Measurements from ENCODE around the gene SYNPR.
"Not testable (repeated sequence)": the region's sequence is repeated elsewhere in the genome, so short reads cannot be mapped to it uniquely, and the experiment has no call there.

The SYNPR gene

DNA sequence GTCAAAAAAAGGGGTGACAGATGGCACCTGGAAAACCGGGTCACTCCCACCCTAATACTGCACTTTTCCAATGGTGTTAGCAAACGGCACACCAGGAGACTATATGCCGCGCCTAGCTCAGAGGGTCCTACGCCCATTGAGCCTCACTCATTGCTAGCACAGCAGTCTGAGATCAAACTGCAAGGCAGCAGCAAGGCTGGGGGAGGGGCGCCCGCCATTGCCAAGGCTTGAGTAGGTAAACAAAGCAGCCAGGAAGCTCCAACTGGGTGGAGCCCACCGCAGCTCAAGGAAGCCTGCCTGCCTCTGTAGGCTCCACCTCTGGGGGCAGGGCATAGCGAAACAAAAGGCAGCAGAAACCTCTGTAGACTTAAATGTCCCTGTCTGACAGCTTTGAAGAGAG is 22.3 kb upstream of the SYNPR start:
- not testable (repeated sequence) for H3K9me3 ChIP-seq (ENCODE audit: low read length); H3K27me3 ChIP-seq (ENCODE audit: control insufficient read depth in 1 of 2, insufficient read depth in 2 of 2, low read length in 2 of 2); H3K9ac ChIP-seq (ENCODE audit: low read length); H3K4me1 ChIP-seq (ENCODE audit: insufficient read depth, low read length); H3K36me3 ChIP-seq (ENCODE audit: insufficient read depth, low read length); H3K4me3 ChIP-seq (ENCODE audit: low read depth in 1 of 2, low read length in 2 of 2); H3K27ac ChIP-seq (ENCODE audit: low read depth, low read length)

DNA sequence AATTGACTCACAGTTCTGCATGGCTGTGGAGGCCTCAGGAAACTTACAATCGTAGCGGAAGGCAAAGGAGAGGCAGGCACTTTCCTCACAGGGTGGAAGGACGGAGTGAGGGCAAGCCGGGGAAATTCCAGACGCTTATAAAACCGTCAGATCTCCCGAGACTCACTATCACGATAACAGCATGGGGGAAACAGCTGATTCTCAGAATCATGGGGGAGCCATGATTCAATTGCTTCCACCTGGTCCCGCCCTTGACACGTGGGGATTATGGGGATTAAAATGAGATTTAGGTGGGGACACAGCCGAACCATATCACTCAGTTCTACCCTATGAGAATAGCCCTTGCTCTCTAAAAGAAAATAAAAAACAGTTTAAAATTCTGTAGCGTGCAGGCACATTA is 13.4 kb upstream of the SYNPR start:
- H3K27ac ChIP-seq (ENCODE audit: low read depth, low read length): no peak overlapping the region
- H3K27me3 ChIP-seq (ENCODE audit: control insufficient read depth in 1 of 2, insufficient read depth in 2 of 2, low read length in 2 of 2): no peaks in the 10 kb centered on the region
- H3K36me3 ChIP-seq (ENCODE audit: insufficient read depth, low read length): no peaks in the 10 kb centered on the region
- H3K9me3 ChIP-seq (ENCODE audit: low read length): no peaks in the 10 kb centered on the region
- H3K4me3 ChIP-seq (ENCODE audit: low read depth in 1 of 2, low read length in 2 of 2): no peak overlapping the region
- no peak overlapping the region for H3K9ac ChIP-seq (ENCODE audit: low read length)
- H3K4me1 ChIP-seq (ENCODE audit: insufficient read depth, low read length): no peaks in the 10 kb centered on the region

DNA sequence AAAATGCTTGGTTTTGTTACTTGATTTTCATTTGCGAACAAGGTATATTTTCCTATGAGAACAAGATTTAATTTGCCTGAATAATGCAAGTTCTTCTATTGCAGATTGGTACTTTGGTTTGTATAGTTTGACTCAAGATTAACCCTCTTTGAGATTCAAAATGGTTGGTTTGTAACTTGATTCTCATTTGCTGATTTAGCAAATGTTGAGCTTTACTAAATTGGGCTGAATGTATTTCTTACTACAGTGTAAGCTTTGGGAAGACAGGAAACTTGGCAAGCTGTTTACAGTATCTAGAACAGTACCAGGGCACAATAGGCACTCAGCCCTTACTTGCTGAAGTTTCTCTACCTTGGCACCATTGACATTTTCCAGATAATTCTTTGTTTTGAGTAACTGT is 3.7 kb upstream of the SYNPR start:
- Histone ChIP-seq H3K27ac (ENCODE audit: low read depth, low read length) (no peak overlapping the region), H3K4me3 (ENCODE audit: low read depth in 1 of 2, low read length in 2 of 2) (no peak overlapping the region), H3K9ac (ENCODE audit: low read length) (no peak overlapping the region), H3K36me3 (ENCODE audit: insufficient read depth, low read length) (no peaks in the 10 kb centered on the region), H3K9me3 (ENCODE audit: low read length) (no peaks in the 10 kb centered on the region), H3K4me1 (ENCODE audit: insufficient read depth, low read length) (peaks cover 2% of the 10 kb centered on the region), H3K27me3 (ENCODE audit: control insufficient read depth in 1 of 2, insufficient read depth in 2 of 2, low read length in 2 of 2) (peaks cover 4 to 14% of the 10 kb centered on the region in 2 donors)

DNA sequence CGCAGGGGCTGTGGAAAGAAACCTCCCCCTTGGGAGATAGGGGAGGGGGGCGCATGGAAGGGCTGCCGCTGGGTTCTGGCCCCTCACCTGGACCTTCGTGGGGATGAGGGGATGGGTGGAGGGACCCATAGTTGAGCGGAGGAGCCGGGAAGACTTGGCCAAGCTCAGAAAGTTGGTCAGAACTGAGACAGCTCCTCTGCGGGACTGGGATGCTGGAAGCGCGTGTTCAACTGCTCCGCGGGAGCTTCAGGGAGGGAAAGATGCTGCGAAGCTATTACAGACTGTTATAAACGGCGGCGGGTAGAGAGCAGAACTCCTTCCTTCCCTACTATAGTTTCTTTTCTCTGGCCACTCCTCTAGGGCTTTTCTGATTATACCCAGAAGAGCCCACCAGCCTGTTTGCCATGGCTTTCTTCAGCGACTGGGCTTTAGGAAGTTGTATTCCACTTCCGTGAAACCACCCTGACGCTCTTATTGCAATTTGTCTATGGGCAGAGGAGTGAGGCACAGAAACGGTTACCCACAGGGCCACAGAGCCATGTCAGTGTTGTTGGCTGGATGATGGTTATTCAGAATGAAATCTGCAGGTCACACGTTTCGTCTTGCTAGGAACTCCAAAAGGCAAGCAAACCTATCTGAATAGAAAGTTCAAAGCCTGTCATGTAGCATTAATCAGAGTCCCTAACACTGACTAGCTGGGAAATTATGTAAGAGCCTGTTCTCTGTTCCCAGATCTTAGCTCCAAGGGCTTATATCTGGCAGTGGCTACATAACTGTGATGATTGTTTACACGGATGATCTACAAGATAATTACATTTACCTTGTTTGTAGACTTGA is 1.1 kb downstream of the SYNPR start:
- Histone ChIP-seq H3K27ac (ENCODE audit: low read depth, low read length) (no peak overlapping the region), H3K27me3 (ENCODE audit: control insufficient read depth in 1 of 2, insufficient read depth in 2 of 2, low read length in 2 of 2) (peaks cover 4 to 14% of the 10 kb centered on the region in 2 donors), H3K4me3 (ENCODE audit: low read depth in 1 of 2, low read length in 2 of 2) (no peak overlapping the region), H3K36me3 (ENCODE audit: insufficient read depth, low read length) (no peaks in the 10 kb centered on the region), H3K9me3 (ENCODE audit: low read length) (no peaks in the 10 kb centered on the region), H3K9ac (ENCODE audit: low read length) (no peak overlapping the region), H3K4me1 (ENCODE audit: insufficient read depth, low read length) (peaks cover 3% of the 10 kb centered on the region)

DNA sequence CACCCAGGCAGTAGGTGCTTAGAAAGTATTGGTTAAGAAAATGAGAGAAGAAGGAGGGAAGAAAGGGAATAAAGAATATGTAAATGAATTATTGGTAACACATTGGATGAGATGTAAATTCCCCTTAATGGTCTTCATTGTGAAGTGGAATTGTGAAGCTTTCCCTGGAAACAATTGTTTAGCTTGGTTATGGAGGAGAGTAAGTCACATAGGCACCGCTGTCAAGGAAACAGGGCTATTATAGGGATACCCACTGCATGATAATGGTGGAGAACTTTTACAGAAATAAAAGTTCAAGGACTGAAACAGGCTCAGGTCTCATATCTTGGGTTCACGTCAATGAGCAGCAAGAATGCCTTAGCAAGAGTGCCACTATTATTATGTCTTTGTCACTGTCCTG is 9.5 kb downstream of the SYNPR start:
- Histone ChIP-seq H3K27me3 (ENCODE audit: control insufficient read depth in 1 of 2, insufficient read depth in 2 of 2, low read length in 2 of 2) (no peaks in the 10 kb centered on the region), H3K9me3 (ENCODE audit: low read length) (no peaks in the 10 kb centered on the region), H3K36me3 (ENCODE audit: insufficient read depth, low read length) (no peaks in the 10 kb centered on the region), H3K4me1 (ENCODE audit: insufficient read depth, low read length) (no peaks in the 10 kb centered on the region), H3K27ac (ENCODE audit: low read depth, low read length) (no peak overlapping the region), H3K9ac (ENCODE audit: low read length) (no peak overlapping the region), H3K4me3 (ENCODE audit: low read depth in 1 of 2, low read length in 2 of 2) (no peak overlapping the region)

DNA sequence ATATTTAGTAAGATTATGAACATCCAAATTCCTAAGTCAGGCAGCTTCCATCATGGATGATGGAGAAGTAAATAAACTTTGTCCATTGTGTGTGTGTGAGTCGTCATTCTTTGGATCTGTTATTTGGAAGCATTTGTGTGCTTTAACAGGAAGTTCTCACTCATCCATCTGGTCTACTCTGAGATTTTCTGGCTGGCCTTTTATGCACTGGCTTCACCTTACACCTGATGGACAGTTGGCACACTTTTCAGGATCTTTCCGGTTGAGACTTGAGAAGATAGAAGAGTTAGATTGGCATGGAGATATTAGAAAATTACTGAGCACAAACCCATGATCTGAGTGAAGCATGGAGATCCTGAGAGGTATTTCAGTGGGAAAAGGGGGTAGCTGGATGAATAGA is 12.6 kb downstream of the SYNPR start:
- Histone ChIP-seq H3K9me3 (ENCODE audit: low read length) (no peaks in the 10 kb centered on the region), H3K27ac (ENCODE audit: low read depth, low read length) (no peak overlapping the region), H3K4me1 (ENCODE audit: insufficient read depth, low read length) (no peaks in the 10 kb centered on the region), H3K9ac (ENCODE audit: low read length) (no peak overlapping the region), H3K27me3 (ENCODE audit: control insufficient read depth in 1 of 2, insufficient read depth in 2 of 2, low read length in 2 of 2) (no peaks in the 10 kb centered on the region), H3K4me3 (ENCODE audit: low read depth in 1 of 2, low read length in 2 of 2) (no peak overlapping the region), H3K36me3 (ENCODE audit: insufficient read depth, low read length) (no peaks in the 10 kb centered on the region)

DNA sequence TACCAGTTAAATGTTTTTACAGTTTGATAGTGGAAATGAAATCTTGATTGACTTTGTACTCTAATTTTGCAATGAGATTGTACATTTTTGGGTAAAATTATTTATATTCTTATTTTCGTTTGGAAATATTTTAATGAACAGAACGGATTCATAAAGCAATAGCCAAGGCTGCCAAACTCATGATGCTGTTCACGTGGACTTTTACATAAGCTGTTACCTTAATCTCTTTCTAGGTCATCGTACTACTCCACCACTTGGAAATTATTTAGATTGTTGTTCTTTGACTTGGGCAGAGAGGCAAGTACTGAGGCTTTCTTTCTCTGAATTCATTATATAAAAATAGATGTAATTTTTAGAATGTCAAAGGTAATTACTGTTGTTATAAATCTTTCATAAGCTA is 16.2 kb downstream of the SYNPR start:
- Histone ChIP-seq H3K4me3 (ENCODE audit: low read depth in 1 of 2, low read length in 2 of 2) (no peak overlapping the region), H3K36me3 (ENCODE audit: insufficient read depth, low read length) (no peaks in the 10 kb centered on the region), H3K4me1 (ENCODE audit: insufficient read depth, low read length) (no peaks in the 10 kb centered on the region), H3K9me3 (ENCODE audit: low read length) (no peaks in the 10 kb centered on the region), H3K27ac (ENCODE audit: low read depth, low read length) (no peak overlapping the region), H3K9ac (ENCODE audit: low read length) (no peak overlapping the region), H3K27me3 (ENCODE audit: control insufficient read depth in 1 of 2, insufficient read depth in 2 of 2, low read length in 2 of 2) (no peaks in the 10 kb centered on the region)

DNA sequence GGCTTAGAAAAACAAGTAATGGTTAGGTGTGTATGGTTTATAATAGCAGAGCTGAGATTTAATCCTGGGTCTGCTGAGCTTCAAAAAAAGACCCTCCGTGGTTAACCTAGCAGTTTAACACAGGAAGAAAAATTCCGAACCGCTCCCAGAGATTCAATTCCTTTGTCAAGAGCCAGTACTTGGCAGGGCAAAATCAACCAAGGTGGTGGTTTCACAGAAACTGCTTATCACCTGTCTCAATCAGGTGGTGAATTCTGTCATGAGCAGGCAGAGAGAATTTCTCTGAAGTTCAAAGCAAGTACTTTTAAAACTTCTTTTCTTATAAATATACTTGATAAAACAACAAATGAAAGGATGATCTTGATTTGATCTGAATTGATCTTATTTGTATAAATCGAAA is 17.2 kb downstream of the SYNPR start:
- no peaks in the 10 kb centered on the region for H3K36me3 ChIP-seq (ENCODE audit: insufficient read depth, low read length)

DNA sequence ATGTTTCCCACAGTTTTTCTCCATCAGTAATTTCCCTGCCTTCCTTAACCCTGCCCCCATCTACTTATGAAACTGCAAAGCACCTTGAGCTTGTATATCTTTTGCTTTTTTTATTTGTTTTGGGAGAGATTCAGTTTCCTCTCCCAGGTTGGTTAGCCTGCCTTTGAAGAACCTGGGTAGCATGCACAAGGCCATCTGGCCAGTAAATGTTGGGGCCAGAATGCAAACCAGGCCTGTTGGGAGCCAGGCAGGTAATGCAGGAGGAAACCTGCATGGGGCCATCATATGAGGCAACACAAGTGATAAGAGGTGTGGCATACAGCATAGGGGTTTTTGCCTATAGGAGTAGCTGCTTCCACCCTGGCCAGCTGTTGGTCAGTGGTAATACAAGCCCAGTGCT is 17.7 kb downstream of the SYNPR start:
- H3K27me3 ChIP-seq (ENCODE audit: control insufficient read depth in 1 of 2, insufficient read depth in 2 of 2, low read length in 2 of 2): no peaks in the 10 kb centered on the region
- H3K9ac ChIP-seq (ENCODE audit: low read length): no peak overlapping the region
- H3K27ac ChIP-seq (ENCODE audit: low read depth, low read length): no peak overlapping the region
- no peaks in the 10 kb centered on the region for H3K4me1 ChIP-seq (ENCODE audit: insufficient read depth, low read length)
- H3K4me3 ChIP-seq (ENCODE audit: low read depth in 1 of 2, low read length in 2 of 2): no peak overlapping the region
- no peaks in the 10 kb centered on the region for H3K36me3 ChIP-seq (ENCODE audit: insufficient read depth, low read length)
- H3K9me3 ChIP-seq (ENCODE audit: low read length): no peaks in the 10 kb centered on the region

More for the DNA sequence above, 17.2 kb downstream of the SYNPR start:
- Histone ChIP-seq H3K27me3 (ENCODE audit: control insufficient read depth in 1 of 2, insufficient read depth in 2 of 2, low read length in 2 of 2) (no peaks in the 10 kb centered on the region), H3K9ac (ENCODE audit: low read length) (no peak overlapping the region), H3K4me3 (ENCODE audit: low read depth in 1 of 2, low read length in 2 of 2) (no peak overlapping the region), H3K9me3 (ENCODE audit: low read length) (no peaks in the 10 kb centered on the region), H3K4me1 (ENCODE audit: insufficient read depth, low read length) (no peaks in the 10 kb centered on the region), H3K27ac (ENCODE audit: low read depth, low read length) (no peak overlapping the region)

DNA sequence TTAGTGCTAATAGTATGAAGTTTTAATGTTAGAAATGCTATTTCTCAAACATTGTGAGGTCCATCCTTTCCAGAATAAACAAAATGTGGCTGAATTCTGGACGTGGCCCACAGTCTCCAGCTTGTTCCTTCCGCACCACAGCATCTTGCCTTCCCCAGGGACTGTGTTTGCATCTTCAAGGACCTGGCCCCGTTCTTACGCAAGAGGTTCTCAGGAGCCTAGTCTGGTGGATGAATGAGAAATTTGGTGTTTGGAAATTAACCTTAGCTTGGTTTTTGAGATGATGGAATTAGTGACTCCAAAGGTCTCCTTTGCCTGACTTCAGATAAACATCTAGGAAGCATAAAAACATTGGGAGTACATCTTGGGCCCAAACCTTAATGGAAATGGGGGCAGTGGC is 18.1 kb downstream of the SYNPR start:
- Histone ChIP-seq H3K27ac (ENCODE audit: low read depth, low read length) (no peak overlapping the region), H3K4me1 (ENCODE audit: insufficient read depth, low read length) (no peaks in the 10 kb centered on the region), H3K9ac (ENCODE audit: low read length) (no peak overlapping the region), H3K27me3 (ENCODE audit: control insufficient read depth in 1 of 2, insufficient read depth in 2 of 2, low read length in 2 of 2) (no peaks in the 10 kb centered on the region), H3K4me3 (ENCODE audit: low read depth in 1 of 2, low read length in 2 of 2) (no peak overlapping the region), H3K9me3 (ENCODE audit: low read length) (no peaks in the 10 kb centered on the region), H3K36me3 (ENCODE audit: insufficient read depth, low read length) (no peaks in the 10 kb centered on the region)

DNA sequence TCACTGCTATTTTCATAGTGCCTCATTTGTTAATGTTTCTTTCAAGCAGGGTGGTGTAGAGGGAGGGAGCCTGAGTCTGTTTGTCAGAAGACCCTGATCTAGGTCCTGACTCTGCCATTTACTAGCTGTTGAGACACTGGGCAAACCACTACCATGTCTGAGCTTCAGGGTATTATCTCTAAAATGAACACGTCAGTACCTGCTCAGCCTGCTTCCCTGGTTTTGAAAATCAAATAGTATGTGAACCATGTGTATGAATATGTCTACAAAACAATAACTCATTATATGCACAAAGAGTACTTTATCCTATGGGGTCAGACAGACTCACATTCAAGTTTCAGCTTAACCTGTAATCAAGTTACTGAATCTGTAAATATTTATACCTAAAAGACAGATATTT is 25.1 kb downstream of the SYNPR start:
- H3K27ac ChIP-seq (ENCODE audit: low read depth, low read length): no peak overlapping the region
- H3K4me3 ChIP-seq (ENCODE audit: low read depth in 1 of 2, low read length in 2 of 2): no peak overlapping the region
- H3K27me3 ChIP-seq (ENCODE audit: control insufficient read depth in 1 of 2, insufficient read depth in 2 of 2, low read length in 2 of 2): no peaks in the 10 kb centered on the region
- no peaks in the 10 kb centered on the region for H3K36me3 ChIP-seq (ENCODE audit: insufficient read depth, low read length)
- no peaks in the 10 kb centered on the region for H3K4me1 ChIP-seq (ENCODE audit: insufficient read depth, low read length)
- H3K9me3 ChIP-seq (ENCODE audit: low read length): no peaks in the 10 kb centered on the region
- no peak overlapping the region for H3K9ac ChIP-seq (ENCODE audit: low read length)

DNA sequence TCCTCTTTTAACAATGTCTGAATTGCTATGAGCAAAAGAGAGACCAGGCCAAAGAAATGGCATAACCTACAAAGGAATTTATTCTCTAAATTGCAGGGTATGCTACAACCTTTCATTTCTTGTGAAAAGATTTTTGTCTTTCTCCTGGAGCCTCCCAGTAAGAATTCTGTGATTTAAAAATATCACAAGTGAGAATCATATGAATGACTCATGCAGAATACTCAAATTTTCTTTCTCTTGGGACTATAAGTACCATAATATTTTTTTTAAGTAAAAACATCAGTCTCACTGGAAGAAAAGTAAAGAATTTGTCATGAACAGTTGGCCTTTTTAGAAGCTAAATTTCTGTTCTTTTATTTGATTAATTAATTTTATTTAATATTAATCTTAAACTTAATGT is 26.3 kb downstream of the SYNPR start:
- H3K9ac ChIP-seq (ENCODE audit: low read length): no peak overlapping the region
- no peaks in the 10 kb centered on the region for H3K4me1 ChIP-seq (ENCODE audit: insufficient read depth, low read length)
- H3K4me3 ChIP-seq (ENCODE audit: low read depth in 1 of 2, low read length in 2 of 2): no peak overlapping the region
- no peaks in the 10 kb centered on the region for H3K36me3 ChIP-seq (ENCODE audit: insufficient read depth, low read length)
- no peak overlapping the region for H3K27ac ChIP-seq (ENCODE audit: low read depth, low read length)
- no peaks in the 10 kb centered on the region for H3K27me3 ChIP-seq (ENCODE audit: control insufficient read depth in 1 of 2, insufficient read depth in 2 of 2, low read length in 2 of 2)
- no peaks in the 10 kb centered on the region for H3K9me3 ChIP-seq (ENCODE audit: low read length)

Measured in muscle layer of colon (tissue), 2 donors.